Gastrocnemius medialis (tissue), 4 donors: ENCODE data around the gene UNC5A. TPM values are rescaled to one million over a fixed set of nuclear protein-coding genes. Genes with fewer than 3 reads are reported as not detected.

Experiments
- ATAC-seq, 2 donors: fragments of 150-250 bp; one replicate each; pipeline ENCODE4 v1.9.1; 2016
- DNase-seq, 2 donors: peaks; one replicate each; pipeline ENCODE4 v3.0.0-alpha.2; 2019
- H3K27ac ChIP-seq, 4 donors: fragments of 200-600 bp; sonication (generic); 1 replicate in 1 of 4; 2 replicates in 3 of 4; pipeline ENCODE4 v1.5.1; 2016 to 2018; ENCODE audit warnings: mild to moderate bottlenecking in 2 of 4, moderate library complexity in 1 of 4
- H3K27me3 ChIP-seq, 3 donors: fragments of 200-600 bp; sonication (generic) in 2 of 3; 1 replicate in 1 of 3; 2 replicates in 2 of 3; pipeline versions ENCODE4 v1.5.1 to v1.6.0; 2016 to 2019; ENCODE audit warnings: mild to moderate bottlenecking in 1 of 3, moderate library complexity in 1 of 3
- H3K36me3 ChIP-seq, 2 donors: fragments of 200-600 bp; sonication (generic) in 1 of 2; one replicate each; pipeline ENCODE4 v1.5.1; 2017 to 2018
- H3K4me1 ChIP-seq, 2 donors: fragments of 200-600 bp; sonication (generic) in 1 of 2; one replicate each; pipeline ENCODE4 v1.5.1; 2016 to 2017; ENCODE audit warnings: mild to moderate bottlenecking in 2 of 2
- H3K4me3 ChIP-seq, 4 donors: fragments of 200-600 bp; sonication (generic) in 3 of 4; 1 replicate in 1 of 4; 2 replicates in 3 of 4; pipeline ENCODE4 v1.5.1; 2016 to 2019; ENCODE audit warnings: mild to moderate bottlenecking in 2 of 4
- H3K9me3 ChIP-seq, 3 donors: fragments of 200-600 bp; sonication (generic) in 2 of 3; 1 replicate in 1 of 3; 2 replicates in 2 of 3; pipeline ENCODE4 v1.5.1; 2016 to 2019
- POLR2A ChIP-seq, 2 donors: fragments of 450-650 bp; IDR thresholded peaks; one replicate each; pipeline ENCODE4 v1.6.1; 2017; ENCODE audit warnings: antibody characterized with exemption in 2 of 2, mild to moderate bottlenecking in 2 of 2, moderate library complexity in 2 of 2
- in situ Hi-C, 4 donors: fragments of 200-750 bp; cut with MboI; loops; one replicate each; pipeline versions ENCODE4 v1.15.0 to v1.8.0; 2017; ENCODE audit warnings: low sequenced_read_pairs in 4 of 4
- intact Hi-C: fragments of 100-400 bp; cut with DNase I; formaldehyde crosslinking; loops from one replicate; pipeline ENCODE4 v1.15.1; 2023; ENCODE audit warnings: low total_unique reads
- total RNA-seq, 4 donors: library from RNA; depleted of rRNA; stranded (reverse); fragments of >200 nt; gene quantifications; one replicate each; pipeline versions ENCODE4 v1.1.0 to v1.2.3, GENCODE V29; 2016
- TF ChIP-seq, protein P1 (sequence below), 5 experiments: fragments of 450-650 bp in 3 of 5; fragments of 200-600 bp in 2 of 5; sonication (generic) in 2 of 5; IDR thresholded peaks in 4 of 5; conservative IDR thresholded peaks in 1 of 5; 1 replicate in 4 of 5; 2 replicates in 1 of 5; pipeline ENCODE4 v1.5.1; 2016 to 2019; ENCODE audit warnings: antibody characterized with exemption in 5 of 5, mild to moderate bottlenecking in 3 of 5, moderate library complexity in 3 of 5

Gene UNC5A
- total RNA-seq, 4 donors from 2014 or later: 0.10 to 0.55 TPM; not detected in 2

DNA sequence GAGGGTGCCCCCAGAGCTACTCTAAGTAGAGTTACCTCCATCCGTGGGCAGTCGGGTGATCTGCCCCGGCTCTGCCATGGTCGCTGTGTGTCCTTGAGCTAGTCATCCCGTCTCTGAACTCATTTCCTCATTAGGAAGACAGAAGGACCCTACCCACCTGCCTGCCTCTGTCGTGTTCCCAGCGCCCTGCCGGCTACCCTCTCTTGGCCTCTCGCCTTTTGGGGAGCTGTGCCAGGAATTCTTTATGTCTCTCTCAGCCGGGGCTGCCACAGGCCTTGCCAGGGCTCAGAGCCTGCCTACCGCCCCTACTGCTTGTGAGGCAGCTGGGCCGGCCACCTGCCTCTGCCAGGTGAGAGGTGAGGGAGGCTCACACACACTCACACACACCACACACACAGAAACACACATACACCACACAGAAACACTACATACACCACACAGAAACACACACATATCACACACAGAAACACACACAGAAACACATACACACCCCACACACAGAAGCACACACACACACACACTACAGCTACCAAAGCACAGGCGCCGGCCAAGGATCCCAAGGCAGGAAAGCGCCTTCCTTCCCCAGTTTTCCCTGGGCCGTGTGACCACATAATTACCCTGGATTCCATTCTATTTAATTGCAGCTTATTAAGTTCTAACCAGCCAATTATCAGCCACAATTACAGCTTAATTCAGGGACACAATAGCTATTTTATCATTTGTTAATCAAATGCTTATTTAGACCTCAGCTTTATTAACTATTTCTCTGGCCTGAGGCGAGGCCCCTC lies 41.7 kb downstream of the UNC5A start:
- Histone ChIP-seq H3K4me3 (no peak overlapping the region), H3K27ac (no peak overlapping the region), H3K36me3 (no peaks in the 10 kb centered on the region), H3K4me1 (no peaks in the 10 kb centered on the region), H3K27me3 (peaks cover 5 to 34% (median 16%) of the 10 kb centered on the region in 3 donors), H3K9me3 (no peaks in the 10 kb centered on the region)
- in situ Hi-C loops: no loop called here
- intact Hi-C loops: no loop called here
- no peak for TF ChIP-seq POLR2A (IDR thresholded peaks at IDR 0.05)
- TF ChIP-seq, protein P1, sequence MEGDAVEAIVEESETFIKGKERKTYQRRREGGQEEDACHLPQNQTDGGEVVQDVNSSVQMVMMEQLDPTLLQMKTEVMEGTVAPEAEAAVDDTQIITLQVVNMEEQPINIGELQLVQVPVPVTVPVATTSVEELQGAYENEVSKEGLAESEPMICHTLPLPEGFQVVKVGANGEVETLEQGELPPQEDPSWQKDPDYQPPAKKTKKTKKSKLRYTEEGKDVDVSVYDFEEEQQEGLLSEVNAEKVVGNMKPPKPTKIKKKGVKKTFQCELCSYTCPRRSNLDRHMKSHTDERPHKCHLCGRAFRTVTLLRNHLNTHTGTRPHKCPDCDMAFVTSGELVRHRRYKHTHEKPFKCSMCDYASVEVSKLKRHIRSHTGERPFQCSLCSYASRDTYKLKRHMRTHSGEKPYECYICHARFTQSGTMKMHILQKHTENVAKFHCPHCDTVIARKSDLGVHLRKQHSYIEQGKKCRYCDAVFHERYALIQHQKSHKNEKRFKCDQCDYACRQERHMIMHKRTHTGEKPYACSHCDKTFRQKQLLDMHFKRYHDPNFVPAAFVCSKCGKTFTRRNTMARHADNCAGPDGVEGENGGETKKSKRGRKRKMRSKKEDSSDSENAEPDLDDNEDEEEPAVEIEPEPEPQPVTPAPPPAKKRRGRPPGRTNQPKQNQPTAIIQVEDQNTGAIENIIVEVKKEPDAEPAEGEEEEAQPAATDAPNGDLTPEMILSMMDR (IDR thresholded peaks at IDR 0.05 in 4 of 5, conservative IDR thresholded peaks at IDR 0.05 in 1 of 5): no peak
- ATAC-seq (no peak), DNase-seq (no peak)

DNA sequence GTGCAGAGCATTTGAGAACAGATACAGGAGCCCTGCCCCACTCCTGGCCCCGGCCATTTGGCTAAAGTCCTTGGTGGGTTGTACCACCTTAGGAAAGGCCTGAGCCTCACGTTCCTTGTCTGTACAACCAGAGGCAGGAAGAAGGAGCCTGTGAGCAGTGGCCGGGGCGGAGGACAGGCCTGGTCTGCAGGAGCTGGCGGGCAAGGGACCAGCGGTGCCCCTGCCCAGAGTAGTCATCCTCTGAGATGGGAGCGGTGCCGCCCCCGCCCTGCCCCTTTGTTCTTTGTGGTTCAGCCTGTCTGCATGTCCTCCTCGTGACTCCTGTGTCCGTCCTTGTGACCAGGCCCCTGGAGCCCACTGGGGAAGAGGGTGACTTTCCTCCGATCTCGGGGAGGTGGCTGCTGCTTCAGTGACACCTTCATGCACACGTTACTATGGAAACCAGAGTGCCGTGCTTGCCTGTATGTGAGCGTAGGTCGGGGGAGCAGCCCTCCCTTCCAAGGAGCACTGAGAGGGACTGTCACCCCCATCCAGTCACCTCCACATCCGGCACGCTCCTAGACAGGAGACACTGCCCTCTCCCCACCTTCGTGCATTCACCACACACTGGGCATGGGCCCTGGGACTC lies 42.9 kb downstream of the UNC5A start:
- no peak overlapping the region for H3K4me3 ChIP-seq
- H3K27me3 ChIP-seq: peaks cover 0 to 26% (median 10%) of the 10 kb centered on the region in 3 donors
- H3K9me3 ChIP-seq: no peaks in the 10 kb centered on the region
- no peak for DNase-seq
- H3K36me3 ChIP-seq: no peaks in the 10 kb centered on the region
- intact Hi-C loops (no loop called here), in situ Hi-C loops (no loop called here)
- TF ChIP-seq, protein P1 (IDR thresholded peaks at IDR 0.05 in 4 of 5, conservative IDR thresholded peaks at IDR 0.05 in 1 of 5): no peak
- no peak for TF ChIP-seq POLR2A (IDR thresholded peaks at IDR 0.05)
- no peaks in the 10 kb centered on the region for H3K4me1 ChIP-seq
- no peak for ATAC-seq
- H3K27ac ChIP-seq: no peak overlapping the region

DNA sequence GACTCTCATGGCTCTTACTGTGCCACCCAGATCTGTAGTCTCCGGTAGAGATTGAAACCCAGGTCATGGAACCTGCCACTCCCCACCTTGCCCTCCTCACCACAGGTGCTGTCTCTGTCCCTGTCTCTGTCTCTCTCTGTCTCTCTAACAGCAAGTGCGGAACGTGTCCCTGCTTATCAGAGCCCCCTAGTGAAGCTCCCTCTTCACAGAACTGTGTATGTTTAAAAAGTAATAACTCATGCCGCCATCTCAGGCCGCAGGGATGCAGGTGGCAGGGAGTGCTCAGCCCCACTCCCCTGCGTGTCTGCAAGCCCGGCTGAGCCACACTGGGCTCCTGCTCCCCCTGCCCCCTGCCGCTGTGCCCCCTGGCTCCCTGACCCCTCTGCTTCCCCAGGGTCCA lies 43.8 kb downstream of the UNC5A start:
- no peak overlapping the region for H3K4me3 ChIP-seq
- in situ Hi-C loops: no loop called here
- no peak overlapping the region for H3K27ac ChIP-seq
- H3K36me3 ChIP-seq: no peaks in the 10 kb centered on the region
- peaks cover 0 to 25% (median 10%) of the 10 kb centered on the region in 3 donors for H3K27me3 ChIP-seq
- DNase-seq: no peak
- no peaks in the 10 kb centered on the region for H3K4me1 ChIP-seq
- H3K9me3 ChIP-seq: no peaks in the 10 kb centered on the region
- intact Hi-C loops: no loop called here
- TF ChIP-seq, protein P1 (IDR thresholded peaks at IDR 0.05 in 4 of 5, conservative IDR thresholded peaks at IDR 0.05 in 1 of 5): no peak
- TF ChIP-seq POLR2A (IDR thresholded peaks at IDR 0.05): no peak
- ATAC-seq: no peak

DNA sequence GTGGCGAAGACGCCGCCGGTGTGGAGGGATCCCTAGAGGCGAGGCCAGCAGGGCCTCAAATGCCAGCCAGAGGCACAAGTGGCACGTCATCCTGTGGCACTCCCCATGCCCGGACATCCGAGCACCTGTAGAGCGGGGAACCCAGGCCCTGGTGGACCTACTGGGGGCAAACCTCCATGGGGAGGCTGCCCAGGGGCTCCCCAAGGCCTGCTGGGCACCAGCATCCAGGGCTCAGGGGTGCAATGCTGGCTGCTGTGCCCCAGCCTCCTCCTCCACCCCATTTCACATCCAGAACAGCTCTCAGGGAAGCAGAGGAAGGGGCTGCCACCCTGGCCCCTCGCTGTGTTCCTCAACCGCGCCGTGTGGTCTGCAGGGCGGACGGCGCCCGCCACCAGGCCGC lies 45.2 kb downstream of the UNC5A start:
- peaks cover 0 to 13% (median 6%) of the 10 kb centered on the region in 3 donors for H3K27me3 ChIP-seq

More for the DNA sequence above, 45.2 kb downstream of the UNC5A start:
- Histone ChIP-seq H3K4me1 (no peaks in the 10 kb centered on the region), H3K4me3 (no peak overlapping the region), H3K27ac (no peak overlapping the region), H3K36me3 (no peaks in the 10 kb centered on the region), H3K9me3 (no peaks in the 10 kb centered on the region)
- in situ Hi-C loops (no loop called here), intact Hi-C loops (no loop called here)
- DNase-seq (no peak), ATAC-seq (no peak)
- TF ChIP-seq POLR2A (IDR thresholded peaks at IDR 0.05): no peak
- TF ChIP-seq, protein P1 (IDR thresholded peaks at IDR 0.05 in 4 of 5, conservative IDR thresholded peaks at IDR 0.05 in 1 of 5): no peak
